ENCODE measurements around the gene GREB1L. TPM values are rescaled to one million over a fixed set of nuclear protein-coding genes. Genes with fewer than 3 reads are reported as not detected.

GREB1L gene
- total RNA-seq, 1 experiment from 2014 or later, result 0.26 TPM

- Mint-ChIP-seq H3K9me3 (no peaks in the 10 kb centered on the region), H3K27ac (no peak overlapping the region), H3K4me3 (no peak overlapping the region), H3K36me3 (no peaks in the 10 kb centered on the region), H3K27me3 (ENCODE audit: low read depth) (no peaks in the 10 kb centered on the region), H3K4me1 (peaks cover 6% of the 10 kb centered on the region)
- DNase-seq (ENCODE audit: low spot score), result no peak
- TF ChIP-seq NR2C2 (CRISPR knock-in tag; IDR thresholded peaks at IDR 0.05), result no peak
- TF ChIP-seq, protein P1, sequence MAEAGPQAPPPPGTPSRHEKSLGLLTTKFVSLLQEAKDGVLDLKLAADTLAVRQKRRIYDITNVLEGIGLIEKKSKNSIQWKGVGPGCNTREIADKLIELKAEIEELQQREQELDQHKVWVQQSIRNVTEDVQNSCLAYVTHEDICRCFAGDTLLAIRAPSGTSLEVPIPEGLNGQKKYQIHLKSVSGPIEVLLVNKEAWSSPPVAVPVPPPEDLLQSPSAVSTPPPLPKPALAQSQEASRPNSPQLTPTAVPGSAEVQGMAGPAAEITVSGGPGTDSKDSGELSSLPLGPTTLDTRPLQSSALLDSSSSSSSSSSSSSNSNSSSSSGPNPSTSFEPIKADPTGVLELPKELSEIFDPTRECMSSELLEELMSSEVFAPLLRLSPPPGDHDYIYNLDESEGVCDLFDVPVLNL (CRISPR knock-in tag; IDR thresholded peaks at IDR 0.05; ENCODE audit: borderline replicate concordance, low read depth), result no peak
- TF ChIP-seq NR3C1 (CRISPR knock-in tag; conservative IDR thresholded peaks at IDR 0.05; ENCODE audit: low read depth), result no peak
- TF ChIP-seq JUN (CRISPR knock-in tag; IDR thresholded peaks at IDR 0.05), result no peak
- POLR2A ChIA-PET, result no interaction called here
- no peak for ATAC-seq
- CTCF ChIA-PET, result no interaction called here
Measured at GRCh38 chr18:21458310-21458709, 216.3 kb downstream of the GREB1L start.

GRCh38 chr18:21458788-21459187 lies 216.8 kb downstream of the GREB1L start:
- CTCF ChIA-PET, result interaction anchor here (0.7 kb wide), 1 partner anchor 263 kb away, joined by 3 read pairs; no protein-coding TSS in a partner anchor
- Mint-ChIP-seq H3K27me3 (ENCODE audit: low read depth) (peaks cover 2% of the 10 kb centered on the region; the same call in 1 of the 2 replicates), H3K4me1 (peaks cover 6% of the 10 kb centered on the region), H3K4me3 (no peak overlapping the region), H3K27ac (no peak overlapping the region), H3K9me3 (no peaks in the 10 kb centered on the region), H3K36me3 (no peaks in the 10 kb centered on the region)
- ATAC-seq (no peak), DNase-seq (ENCODE audit: low spot score) (no peak)
- TF ChIP-seq ATF3 (CRISPR knock-in tag; conservative IDR thresholded peaks at IDR 0.05) (no peak), FOXJ3 (CRISPR knock-in tag; IDR thresholded peaks at IDR 0.05; ENCODE audit: borderline replicate concordance) (no peak), ZNF396 (CRISPR knock-in tag; IDR thresholded peaks at IDR 0.05; ENCODE audit: borderline replicate concordance) (no peak), SMAD4 (CRISPR knock-in tag; IDR thresholded peaks at IDR 0.05) (no peak), NR2C2 (CRISPR knock-in tag; IDR thresholded peaks at IDR 0.05) (no peak), TEAD1 (CRISPR knock-in tag; IDR thresholded peaks at IDR 0.05) (no peak), RELA (CRISPR knock-in tag; IDR thresholded peaks at IDR 0.05; ENCODE audit: borderline replicate concordance) (no peak), SOX15 (CRISPR knock-in tag; IDR thresholded peaks at IDR 0.05) (no peak), CTCF (IDR thresholded peaks at IDR 0.05) (no peak), ZBTB21 (CRISPR knock-in tag; IDR thresholded peaks at IDR 0.05; ENCODE audit: borderline replicate concordance) (no peak), MAX (CRISPR knock-in tag; IDR thresholded peaks at IDR 0.05) (no peak), EMX1 (CRISPR knock-in tag; IDR thresholded peaks at IDR 0.05) (no peak)
- POLR2A ChIA-PET, result no interaction called here

- POLR2A ChIA-PET, result no interaction called here
- DNase-seq (ENCODE audit: low spot score) (no peak), ATAC-seq (no peak)
- no peaks in the 10 kb centered on the region for H3K36me3 Mint-ChIP-seq
- H3K4me1 Mint-ChIP-seq, result peaks cover 4% of the 10 kb centered on the region
- no peak overlapping the region for H3K27ac Mint-ChIP-seq
- H3K27me3 Mint-ChIP-seq (ENCODE audit: low read depth), result peaks cover 2% of the 10 kb centered on the region; the same call in 1 of the 2 replicates
- H3K9me3 Mint-ChIP-seq, result no peaks in the 10 kb centered on the region
- CTCF ChIA-PET, result interaction anchor here (0.7 kb wide), 1 partner anchor 264 kb away, joined by 3 read pairs; no protein-coding TSS in a partner anchor
- H3K4me3 Mint-ChIP-seq, result no peak overlapping the region
- TF ChIP-seq MAX (CRISPR knock-in tag; IDR thresholded peaks at IDR 0.05) (no peak), TEAD4 (CRISPR knock-in tag; IDR thresholded peaks at IDR 0.05) (no peak), ZSCAN18 (CRISPR knock-in tag; IDR thresholded peaks at IDR 0.05) (no peak), CREB1 (CRISPR knock-in tag; IDR thresholded peaks at IDR 0.05) (no peak), ATF1 (CRISPR knock-in tag; IDR thresholded peaks at IDR 0.05) (no peak), MYBL2 (CRISPR knock-in tag; IDR thresholded peaks at IDR 0.05) (no peak), CBFB (CRISPR knock-in tag; IDR thresholded peaks at IDR 0.05; ENCODE audit: low read depth) (no peak), GABPB1 (CRISPR knock-in tag; IDR thresholded peaks at IDR 0.05) (no peak), E2F1 (CRISPR knock-in tag; IDR thresholded peaks at IDR 0.05) (no peak)
- TF ChIP-seq, protein P2, sequence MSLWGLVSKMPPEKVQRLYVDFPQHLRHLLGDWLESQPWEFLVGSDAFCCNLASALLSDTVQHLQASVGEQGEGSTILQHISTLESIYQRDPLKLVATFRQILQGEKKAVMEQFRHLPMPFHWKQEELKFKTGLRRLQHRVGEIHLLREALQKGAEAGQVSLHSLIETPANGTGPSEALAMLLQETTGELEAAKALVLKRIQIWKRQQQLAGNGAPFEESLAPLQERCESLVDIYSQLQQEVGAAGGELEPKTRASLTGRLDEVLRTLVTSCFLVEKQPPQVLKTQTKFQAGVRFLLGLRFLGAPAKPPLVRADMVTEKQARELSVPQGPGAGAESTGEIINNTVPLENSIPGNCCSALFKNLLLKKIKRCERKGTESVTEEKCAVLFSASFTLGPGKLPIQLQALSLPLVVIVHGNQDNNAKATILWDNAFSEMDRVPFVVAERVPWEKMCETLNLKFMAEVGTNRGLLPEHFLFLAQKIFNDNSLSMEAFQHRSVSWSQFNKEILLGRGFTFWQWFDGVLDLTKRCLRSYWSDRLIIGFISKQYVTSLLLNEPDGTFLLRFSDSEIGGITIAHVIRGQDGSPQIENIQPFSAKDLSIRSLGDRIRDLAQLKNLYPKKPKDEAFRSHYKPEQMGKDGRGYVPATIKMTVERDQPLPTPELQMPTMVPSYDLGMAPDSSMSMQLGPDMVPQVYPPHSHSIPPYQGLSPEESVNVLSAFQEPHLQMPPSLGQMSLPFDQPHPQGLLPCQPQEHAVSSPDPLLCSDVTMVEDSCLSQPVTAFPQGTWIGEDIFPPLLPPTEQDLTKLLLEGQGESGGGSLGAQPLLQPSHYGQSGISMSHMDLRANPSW (CRISPR knock-in tag; conservative IDR thresholded peaks at IDR 0.05; ENCODE audit: low read depth), result no peak
Measured at GRCh38 chr18:21459706-21460286, 217.8 kb downstream of the GREB1L start.

All from WTC11 (cell line).